ENCODE results near the gene SLC51A.

GRCh38 chr3:196193133-196193735 lies 23.1 kb upstream of the SLC51A start:
- TF ChIP-seq CTCF (IDR thresholded peaks at IDR 0.05) = no peak
- no peak for TF ChIP-seq POLR2A (IDR thresholded peaks at IDR 0.05)

Measured in Peyer's patch (tissue), 4 donors.